Measurements from ENCODE around the gene PCBP3.

The PCBP3 gene

GRCh38 chr21:45913418-45913765, 269.9 kb downstream of the PCBP3 start:
- Histone ChIP-seq H3K27me3 (ENCODE audit: insufficient read depth, low read depth) (peaks cover 72% of the 10 kb centered on the region), H3K9ac (no peak overlapping the region), H3K4me1 (ENCODE audit: low read depth, poor library complexity, severe bottlenecking) (no peaks in the 10 kb centered on the region), H2AFZ (ENCODE audit: low read depth) (no peak overlapping the region), H3K4me2 (no peak overlapping the region), H3K36me3 (ENCODE audit: insufficient read depth) (no peaks in the 10 kb centered on the region), H3K27ac (no peak overlapping the region), H3K79me2 (ENCODE audit: insufficient read depth, low read depth) (no peaks in the 10 kb centered on the region), H3K4me3 (IDR thresholded peaks at IDR 0.05; ENCODE audit: insufficient read depth, low read depth, low read length) (no peak overlapping the region), H4K20me1 (ENCODE audit: insufficient read depth) (no peaks in the 10 kb centered on the region)
- no peak for TF ChIP-seq CTCF (conservative IDR thresholded peaks at IDR 0.05; ENCODE audit: low read depth, low read length)

GRCh38 chr21:45913886-45914285, 270.4 kb downstream of the PCBP3 start:
- H2AFZ ChIP-seq (ENCODE audit: low read depth), result no peak overlapping the region
- H3K4me1 ChIP-seq (ENCODE audit: low read depth, poor library complexity, severe bottlenecking), result no peaks in the 10 kb centered on the region

GRCh38 chr21:45914321-45914845, 270.9 kb downstream of the PCBP3 start:
- H3K4me2 ChIP-seq, result no peak overlapping the region

More at GRCh38 chr21:45913886-45914285, 270.4 kb downstream of the PCBP3 start:
- Histone ChIP-seq H3K36me3 (ENCODE audit: insufficient read depth) (no peaks in the 10 kb centered on the region), H3K79me2 (ENCODE audit: insufficient read depth, low read depth) (no peaks in the 10 kb centered on the region), H3K27me3 (ENCODE audit: insufficient read depth, low read depth) (peaks cover 77% of the 10 kb centered on the region), H4K20me1 (ENCODE audit: insufficient read depth) (no peaks in the 10 kb centered on the region), H3K9ac (no peak overlapping the region), H3K4me2 (no peak overlapping the region), H3K4me3 (IDR thresholded peaks at IDR 0.05; ENCODE audit: insufficient read depth, low read depth, low read length) (no peak overlapping the region), H3K27ac (no peak overlapping the region)
- no peak for TF ChIP-seq CTCF (conservative IDR thresholded peaks at IDR 0.05; ENCODE audit: low read depth, low read length)

GRCh38 chr21:45916011-45916840, 272.7 kb downstream of the PCBP3 start:
- H3K4me2 ChIP-seq, result no peak overlapping the region
- no peaks in the 10 kb centered on the region for H3K4me1 ChIP-seq (ENCODE audit: low read depth, poor library complexity, severe bottlenecking)
- no peak overlapping the region for H3K9ac ChIP-seq
- H3K27me3 ChIP-seq (ENCODE audit: insufficient read depth, low read depth), result peaks cover 86% of the 10 kb centered on the region
- H3K4me3 ChIP-seq (IDR thresholded peaks at IDR 0.05; ENCODE audit: insufficient read depth, low read depth, low read length), result no peak overlapping the region
- no peaks in the 10 kb centered on the region for H3K79me2 ChIP-seq (ENCODE audit: insufficient read depth, low read depth)
- H3K27ac ChIP-seq, result no peak overlapping the region
- no peaks in the 10 kb centered on the region for H4K20me1 ChIP-seq (ENCODE audit: insufficient read depth)
- H2AFZ ChIP-seq (ENCODE audit: low read depth), result no peak overlapping the region
- TF ChIP-seq CTCF (conservative IDR thresholded peaks at IDR 0.05; ENCODE audit: low read depth, low read length), result no peak
- H3K36me3 ChIP-seq (ENCODE audit: insufficient read depth), result no peaks in the 10 kb centered on the region

More at GRCh38 chr21:45914321-45914845, 270.9 kb downstream of the PCBP3 start:
- no peak for TF ChIP-seq CTCF (conservative IDR thresholded peaks at IDR 0.05; ENCODE audit: low read depth, low read length)
- peaks cover 81% of the 10 kb centered on the region for H3K27me3 ChIP-seq (ENCODE audit: insufficient read depth, low read depth)
- no peak overlapping the region for H3K27ac ChIP-seq
- no peaks in the 10 kb centered on the region for H3K36me3 ChIP-seq (ENCODE audit: insufficient read depth)
- H3K4me1 ChIP-seq (ENCODE audit: low read depth, poor library complexity, severe bottlenecking), result no peaks in the 10 kb centered on the region
- H3K79me2 ChIP-seq (ENCODE audit: insufficient read depth, low read depth), result no peaks in the 10 kb centered on the region
- H2AFZ ChIP-seq (ENCODE audit: low read depth), result no peak overlapping the region
- H3K4me3 ChIP-seq (IDR thresholded peaks at IDR 0.05; ENCODE audit: insufficient read depth, low read depth, low read length), result no peak overlapping the region
- no peak overlapping the region for H3K9ac ChIP-seq
- no peaks in the 10 kb centered on the region for H4K20me1 ChIP-seq (ENCODE audit: insufficient read depth)
